BJ (cell line): ENCODE measurements around the gene NOX5. TPM values are rescaled to one million over a fixed set of nuclear protein-coding genes. Genes with fewer than 3 reads are reported as not detected.

Experiments used
- CTCF ChIA-PET: fragments of 350-600 bp; formaldehyde crosslinking; extraction: SDS; loops from one replicate; lab custom pipeline; 2021; ENCODE audit warnings: antibody characterized with exemption, inconsistent platforms; lab: Yijun Ruan, JAX
- POLR2A ChIA-PET: fragments of 300-600 bp; sonication (Branson Sonifier 250); formaldehyde crosslinking; extraction: SDS; loops from one replicate; lab custom pipeline; 2021; ENCODE audit warnings: antibody characterized with exemption; lab: Charles Lee
- DNase-seq: peaks from one replicate; pipeline ENCODE4 v3.0.0-alpha.2; 2011; ENCODE audit warnings: low read depth
- H3K27me3 ChIP-seq: 2 replicates; pipeline ENCODE4 v1.6.0; 2011; ENCODE audit warnings: low read length; ENCODE audit not compliant: control insufficient read depth, insufficient read depth
- H3K36me3 ChIP-seq: 2 replicates; pipeline ENCODE4 v1.5.1; 2011; ENCODE audit warnings: low read length; ENCODE audit not compliant: control insufficient read depth, insufficient read depth
- H3K4me3 ChIP-seq: 2 replicates; pipeline ENCODE4 v1.5.1; 2011; ENCODE audit warnings: low read depth, mild to moderate bottlenecking, control low read depth, low read length
- CTCF ChIP-seq: IDR thresholded peaks from 2 replicates; pipeline ENCODE4 v1.5.1; 2011; ENCODE audit warnings: low read depth, mild to moderate bottlenecking, control low read depth, inconsistent platforms, low read length, moderate library complexity; ENCODE audit not compliant: insufficient read depth
- polyA plus RNA-seq: library from polyadenylated mRNA; depleted of rRNA; stranded (reverse); fragments of >200 nt; gene quantifications from 2 replicates; pipeline ENCODE4 v1.2.3, GENCODE V29; 2011

NOX5 gene
- polyA plus RNA-seq, 1 experiment, result 0.86 TPM

GRCh38 chr15:69069996-69070395 is 55.5 kb downstream of the NOX5 start:
- no peak overlapping the region for H3K4me3 ChIP-seq
- TF ChIP-seq CTCF, result no peak
- H3K36me3 ChIP-seq, result no peaks in the 10 kb centered on the region
- ChIA-PET POLR2A (no interaction called here), CTCF (interaction anchor here (0.9 kb wide), 1 partner anchor 8 kb away, joined by 3 read pairs; no protein-coding TSS in a partner anchor)
- no peaks in the 10 kb centered on the region; the same call in 1 of the 2 replicates for H3K27me3 ChIP-seq
- DNase-seq, result no peak

GRCh38 chr15:69070396-69070795 is 55.9 kb downstream of the NOX5 start:
- POLR2A ChIA-PET, result no interaction called here
- DNase-seq, result no peak
- TF ChIP-seq CTCF, result no peak
- H3K27me3 ChIP-seq, result no peaks in the 10 kb centered on the region; the same call in 1 of the 2 replicates
- no peak overlapping the region for H3K4me3 ChIP-seq
- CTCF ChIA-PET, result interaction anchor here (0.9 kb wide), 1 partner anchor 9 kb away, joined by 3 read pairs; no protein-coding TSS in a partner anchor
- H3K36me3 ChIP-seq, result no peaks in the 10 kb centered on the region

GRCh38 chr15:69071260-69071659 is 56.8 kb downstream of the NOX5 start:
- ChIA-PET POLR2A (no interaction called here), CTCF (no interaction called here)
- no peaks in the 10 kb centered on the region for H3K36me3 ChIP-seq
- no peak for DNase-seq
- no peaks in the 10 kb centered on the region; the same call in 1 of the 2 replicates for H3K27me3 ChIP-seq
- no peak overlapping the region for H3K4me3 ChIP-seq
- no peak for TF ChIP-seq CTCF

GRCh38 chr15:69072906-69073305 is 58.4 kb downstream of the NOX5 start:
- Histone ChIP-seq H3K27me3 (no peaks in the 10 kb centered on the region; the same call in 1 of the 2 replicates), H3K4me3 (no peak overlapping the region), H3K36me3 (no peaks in the 10 kb centered on the region)
- TF ChIP-seq CTCF, result no peak
- DNase-seq, result no peak
- ChIA-PET POLR2A (no interaction called here), CTCF (no interaction called here)

- POLR2A ChIA-PET, result no interaction called here
- no peak for DNase-seq
- Histone ChIP-seq H3K27me3 (no peaks in the 10 kb centered on the region; the same call in 1 of the 2 replicates), H3K4me3 (peak overlapping the region; percentile 44), H3K36me3 (no peaks in the 10 kb centered on the region)
- CTCF ChIA-PET, result interaction anchor here (0.6 to 1.1 kb wide), 3 partner anchors 88 to 388 kb away, joined by 3 to 4 read pairs (median 3); no protein-coding TSS in a partner anchor
- peak; percentile 22; the same call in 1 of the 2 replicates for TF ChIP-seq CTCF
Observed at GRCh38 chr15:69074001-69074842, 59.7 kb downstream of the NOX5 start.
